Measurements from ENCODE around the gene JOSD2.

The JOSD2 gene

GRCh38 chr19:50490991-50491472 lies 20.0 kb downstream of the JOSD2 start:
- Histone ChIP-seq H3K4me3 (ENCODE audit: low read length) (no peak overlapping the region), H3K9me3 (ENCODE audit: low read length) (no peaks in the 10 kb centered on the region), H3K4me1 (ENCODE audit: insufficient read depth, low read length) (peaks cover 9% of the 10 kb centered on the region), H2AFZ (ENCODE audit: low read depth, low read length) (no peak overlapping the region), H3K36me3 (ENCODE audit: insufficient read depth, low read length) (no peaks in the 10 kb centered on the region), H3K27me3 (ENCODE audit: insufficient read depth, low read length) (no peaks in the 10 kb centered on the region)

DNA sequence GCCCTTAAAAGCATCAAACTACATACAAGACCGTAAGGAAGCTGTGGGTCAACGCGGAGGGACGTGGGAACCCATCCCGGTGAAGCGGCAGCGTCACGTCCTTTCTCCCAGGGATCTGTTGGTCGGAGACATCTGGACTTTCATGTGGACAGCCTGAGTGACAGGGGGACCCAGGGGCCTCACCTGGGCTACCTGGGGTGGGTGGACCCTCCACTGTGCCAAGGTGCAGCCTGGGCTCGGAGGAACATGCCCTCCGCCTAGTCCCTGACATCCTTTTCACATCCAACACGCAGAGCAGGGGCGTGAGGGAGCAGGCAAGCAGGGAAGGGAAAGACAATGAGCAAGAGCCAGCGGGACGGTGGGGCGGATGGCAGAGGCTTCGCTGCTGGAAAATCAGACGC lies 20.6 kb downstream of the JOSD2 start:
- Histone ChIP-seq H3K4me1 (ENCODE audit: insufficient read depth, low read length) (peaks cover 9% of the 10 kb centered on the region), H3K4me3 (ENCODE audit: low read length) (no peak overlapping the region), H3K27me3 (ENCODE audit: insufficient read depth, low read length) (no peaks in the 10 kb centered on the region), H3K9me3 (ENCODE audit: low read length) (no peaks in the 10 kb centered on the region), H2AFZ (ENCODE audit: low read depth, low read length) (no peak overlapping the region), H3K36me3 (ENCODE audit: insufficient read depth, low read length) (no peaks in the 10 kb centered on the region)

DNA sequence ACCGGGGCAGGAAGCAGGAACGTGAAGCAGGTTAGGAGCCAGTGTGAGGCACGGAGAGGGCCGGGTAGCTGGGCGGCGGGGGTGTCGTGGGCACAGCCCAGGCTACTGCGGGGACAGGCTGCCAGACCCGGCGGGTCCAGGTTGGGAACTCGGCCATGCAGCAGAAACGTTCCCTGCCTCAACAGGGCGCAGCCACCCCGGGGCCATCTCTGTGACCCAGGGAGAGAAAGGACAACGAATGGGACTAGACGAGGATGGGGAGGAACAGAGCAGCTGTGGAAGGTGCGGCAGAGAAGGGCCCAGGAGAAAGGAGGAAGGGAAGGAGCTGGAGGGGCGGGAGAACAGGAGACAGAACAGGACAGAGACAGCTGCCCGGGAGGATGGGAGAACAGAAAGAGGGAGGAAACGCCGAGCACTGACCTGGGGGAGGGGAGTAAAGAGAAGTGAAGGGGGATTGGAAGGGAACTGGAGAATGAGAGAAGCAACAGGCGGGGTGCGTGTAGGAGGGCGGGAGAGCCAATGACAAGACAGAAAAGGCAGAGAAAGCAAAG lies 21.5 kb downstream of the JOSD2 start:
- Histone ChIP-seq H3K36me3 (ENCODE audit: insufficient read depth, low read length) (no peaks in the 10 kb centered on the region), H3K4me1 (ENCODE audit: insufficient read depth, low read length) (peaks cover 9% of the 10 kb centered on the region), H3K4me3 (ENCODE audit: low read length) (no peak overlapping the region), H2AFZ (ENCODE audit: low read depth, low read length) (no peak overlapping the region), H3K27me3 (ENCODE audit: insufficient read depth, low read length) (no peaks in the 10 kb centered on the region), H3K9me3 (ENCODE audit: low read length) (peaks cover 4% of the 10 kb centered on the region)

DNA sequence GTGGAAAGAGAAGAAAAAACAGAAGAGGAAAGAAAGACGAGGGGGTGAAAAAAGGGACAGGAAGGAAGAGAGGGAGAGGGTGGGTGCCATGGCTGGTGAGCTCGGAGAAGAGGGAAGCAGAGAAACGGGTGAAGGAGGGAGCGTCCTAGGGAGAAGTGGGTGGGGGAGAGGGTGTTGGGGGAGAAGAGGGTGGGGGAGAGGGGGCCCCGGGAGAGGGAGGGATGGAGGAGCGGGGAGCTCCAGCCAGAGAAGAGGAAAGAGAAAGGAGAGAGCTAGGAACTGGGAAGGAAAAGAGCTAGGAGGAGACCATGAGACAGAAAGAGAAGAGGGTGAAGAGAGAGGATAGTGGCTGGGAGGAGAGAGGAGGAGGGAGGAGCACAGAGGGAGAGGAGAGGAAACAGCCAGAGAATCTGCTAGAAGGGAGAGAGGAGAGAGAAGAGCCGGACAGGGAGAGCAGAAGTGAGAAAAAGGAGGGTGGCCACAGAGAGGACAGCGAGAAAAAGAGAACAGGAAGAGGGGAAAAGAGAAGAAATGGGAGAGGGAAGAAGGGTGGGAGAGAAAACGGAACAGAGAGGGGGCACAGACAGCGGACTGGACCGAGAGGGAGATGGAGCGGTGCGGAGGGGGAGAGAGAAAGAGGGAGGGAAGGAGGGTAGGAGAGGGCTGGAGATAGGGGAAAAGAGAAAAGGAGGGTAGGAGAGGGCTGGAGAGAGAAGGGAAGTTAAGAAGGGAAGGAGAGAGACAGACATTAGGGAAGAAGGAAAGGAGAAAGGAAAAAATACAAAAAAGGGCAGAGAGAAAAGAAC lies 22.4 kb downstream of the JOSD2 start:
- Histone ChIP-seq H3K27me3 (ENCODE audit: insufficient read depth, low read length) (no peaks in the 10 kb centered on the region), H3K9me3 (ENCODE audit: low read length) (peaks cover 4% of the 10 kb centered on the region), H3K36me3 (ENCODE audit: insufficient read depth, low read length) (no peaks in the 10 kb centered on the region), H3K4me1 (ENCODE audit: insufficient read depth, low read length) (peaks cover 9% of the 10 kb centered on the region), H3K4me3 (ENCODE audit: low read length) (no peak overlapping the region), H2AFZ (ENCODE audit: low read depth, low read length) (no peak overlapping the region)

DNA sequence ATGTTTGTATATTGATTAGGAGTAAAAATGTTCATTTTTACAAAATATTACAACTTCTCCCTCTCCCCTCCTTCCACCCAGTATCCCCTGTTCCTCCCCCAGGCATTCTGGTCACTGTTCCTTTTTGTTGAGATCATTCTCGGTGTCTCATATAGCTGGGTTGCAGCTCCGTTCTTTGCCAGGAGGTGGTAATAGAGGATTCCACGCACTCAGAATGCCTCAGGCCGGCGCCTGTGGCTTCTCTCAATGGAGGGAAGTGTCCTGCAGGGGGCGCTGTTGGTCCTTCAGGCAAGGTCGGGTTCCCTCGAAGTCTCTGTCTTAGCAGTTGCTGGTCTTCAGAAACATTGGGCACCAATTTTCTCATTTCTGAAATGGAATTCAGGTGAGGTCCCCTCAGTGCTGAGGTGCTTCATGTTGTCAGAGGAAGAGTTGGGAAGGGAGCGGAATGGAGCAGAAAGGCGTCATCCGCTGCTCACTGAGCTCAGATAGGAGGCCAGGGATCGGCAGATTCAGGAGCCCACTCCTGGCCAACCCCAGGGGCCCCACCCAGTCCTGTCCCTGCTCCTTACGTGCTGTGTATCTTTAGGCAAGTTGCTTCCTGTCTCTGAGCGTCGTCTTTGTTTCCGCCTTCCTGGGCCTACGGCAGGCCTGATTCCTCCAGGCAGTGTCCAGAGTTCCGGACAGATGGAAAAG lies 24.0 kb downstream of the JOSD2 start:
- H3K4me3 ChIP-seq (ENCODE audit: low read length): no peak overlapping the region
- peaks cover 4% of the 10 kb centered on the region for H3K9me3 ChIP-seq (ENCODE audit: low read length)
- no peak overlapping the region for H2AFZ ChIP-seq (ENCODE audit: low read depth, low read length)
- H3K27me3 ChIP-seq (ENCODE audit: insufficient read depth, low read length): no peaks in the 10 kb centered on the region
- H3K36me3 ChIP-seq (ENCODE audit: insufficient read depth, low read length): no peaks in the 10 kb centered on the region
- peaks cover 4% of the 10 kb centered on the region for H3K4me1 ChIP-seq (ENCODE audit: insufficient read depth, low read length)

- Histone ChIP-seq H3K9me3 (ENCODE audit: low read length) (peaks cover 4% of the 10 kb centered on the region), H3K36me3 (ENCODE audit: insufficient read depth, low read length) (no peaks in the 10 kb centered on the region), H3K4me3 (ENCODE audit: low read length) (no peak overlapping the region), H3K4me1 (ENCODE audit: insufficient read depth, low read length) (no peaks in the 10 kb centered on the region), H3K27me3 (ENCODE audit: insufficient read depth, low read length) (no peaks in the 10 kb centered on the region), H2AFZ (ENCODE audit: low read depth, low read length) (no peak overlapping the region)
Observed at GRCh38 chr19:50485284-50485955, 25.6 kb downstream of the JOSD2 start.

- no peak overlapping the region for H2AFZ ChIP-seq (ENCODE audit: low read depth, low read length)
- H3K4me1 ChIP-seq (ENCODE audit: insufficient read depth, low read length): no peaks in the 10 kb centered on the region
- H3K9me3 ChIP-seq (ENCODE audit: low read length): peaks cover 21% of the 10 kb centered on the region
- H3K27me3 ChIP-seq (ENCODE audit: insufficient read depth, low read length): no peaks in the 10 kb centered on the region
- H3K4me3 ChIP-seq (ENCODE audit: low read length): no peak overlapping the region
- peaks cover 12% of the 10 kb centered on the region for H3K36me3 ChIP-seq (ENCODE audit: insufficient read depth, low read length)
Observed at GRCh38 chr19:50482916-50483315, 28.1 kb downstream of the JOSD2 start.

- Histone ChIP-seq H3K9me3 (ENCODE audit: low read length) (peaks cover 26% of the 10 kb centered on the region), H3K36me3 (ENCODE audit: insufficient read depth, low read length) (peaks cover 12% of the 10 kb centered on the region), H3K27me3 (ENCODE audit: insufficient read depth, low read length) (no peaks in the 10 kb centered on the region), H3K4me1 (ENCODE audit: insufficient read depth, low read length) (peaks cover 2% of the 10 kb centered on the region), H3K4me3 (ENCODE audit: low read length) (no peak overlapping the region), H2AFZ (ENCODE audit: low read depth, low read length) (no peak overlapping the region)
Observed at GRCh38 chr19:50482271-50482855, 28.6 kb downstream of the JOSD2 start.

- Histone ChIP-seq H2AFZ (ENCODE audit: low read depth, low read length) (no peak overlapping the region), H3K27me3 (ENCODE audit: insufficient read depth, low read length) (no peaks in the 10 kb centered on the region), H3K9me3 (ENCODE audit: low read length) (peaks cover 26% of the 10 kb centered on the region), H3K4me3 (ENCODE audit: low read length) (no peak overlapping the region), H3K36me3 (ENCODE audit: insufficient read depth, low read length) (peaks cover 12% of the 10 kb centered on the region), H3K4me1 (ENCODE audit: insufficient read depth, low read length) (peaks cover 5% of the 10 kb centered on the region)
Observed at GRCh38 chr19:50481351-50482149, 29.4 kb downstream of the JOSD2 start.

GRCh38 chr19:50480281-50481111 lies 30.5 kb downstream of the JOSD2 start:
- H3K4me3 ChIP-seq (ENCODE audit: low read length): no peak overlapping the region
- peaks cover 12% of the 10 kb centered on the region for H3K36me3 ChIP-seq (ENCODE audit: insufficient read depth, low read length)
- no peaks in the 10 kb centered on the region for H3K27me3 ChIP-seq (ENCODE audit: insufficient read depth, low read length)
- no peak overlapping the region for H2AFZ ChIP-seq (ENCODE audit: low read depth, low read length)
- peaks cover 5% of the 10 kb centered on the region for H3K4me1 ChIP-seq (ENCODE audit: insufficient read depth, low read length)
- peaks cover 26% of the 10 kb centered on the region for H3K9me3 ChIP-seq (ENCODE audit: low read length)

DNA sequence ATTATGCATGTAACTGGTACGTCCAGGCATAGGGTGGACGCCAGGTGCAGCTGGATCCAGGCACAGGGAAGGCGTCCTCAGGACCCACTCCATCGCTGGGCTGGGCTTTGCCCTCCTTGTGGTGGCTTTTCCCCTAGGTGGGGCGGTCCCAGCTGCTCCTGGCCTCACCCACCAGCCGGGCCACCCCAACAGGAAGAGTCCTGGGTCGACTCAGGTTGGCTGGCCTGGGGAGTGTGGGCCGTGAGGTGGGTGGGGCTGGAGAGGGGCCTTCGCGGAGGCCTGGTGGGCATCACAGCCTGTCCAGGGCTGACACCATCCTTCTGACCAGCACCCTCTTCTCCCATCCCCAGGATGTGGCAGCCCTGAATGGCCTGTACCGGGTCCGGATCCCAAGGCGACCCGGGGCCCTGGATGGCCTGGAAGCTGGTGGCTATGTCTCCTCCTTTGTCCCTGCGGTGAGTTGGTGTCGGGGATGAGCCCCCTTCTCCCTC lies 31.2 kb downstream of the JOSD2 start:
- H3K36me3 ChIP-seq (ENCODE audit: insufficient read depth, low read length): peaks cover 12% of the 10 kb centered on the region

More for the DNA sequence above, 31.2 kb downstream of the JOSD2 start:
- H3K4me3 ChIP-seq (ENCODE audit: low read length): no peak overlapping the region
- H2AFZ ChIP-seq (ENCODE audit: low read depth, low read length): no peak overlapping the region
- no peaks in the 10 kb centered on the region for H3K27me3 ChIP-seq (ENCODE audit: insufficient read depth, low read length)
- peaks cover 25% of the 10 kb centered on the region for H3K9me3 ChIP-seq (ENCODE audit: low read length)
- H3K4me1 ChIP-seq (ENCODE audit: insufficient read depth, low read length): peaks cover 5% of the 10 kb centered on the region

Measured in neuron (in vitro differentiated cells).